Spleen (tissue), 11 donors: Measurements from ENCODE around the gene HOMER1. TPM values are rescaled to one million over a fixed set of nuclear protein-coding genes. Genes with fewer than 3 reads are reported as not detected.

ENCODE experiments used
- DNase-seq: peaks from one replicate; pipeline ENCODE4 v3.0.0-alpha.2; 2020
- H3K27ac ChIP-seq, 8 donors: fragments of 200-600 bp; sonication (generic) in 7 of 8; 1 replicate in 4 of 8; 2 replicates in 4 of 8; pipeline versions ENCODE4 v1.5.0 to v1.8.0; 2016 to 2021; ENCODE audit warnings: inconsistent platforms in 4 of 8, mild to moderate bottlenecking in 4 of 8, moderate library complexity in 1 of 8
- H3K27me3 ChIP-seq, 7 donors: fragments of 200-600 bp; sonication (generic) in 6 of 7; replicated peaks in 1 of 7; 1 replicate in 4 of 7; 2 replicates in 3 of 7; pipeline versions ENCODE4 v1.5.0 to v1.8.0; 2016 to 2021; ENCODE audit warnings: inconsistent platforms in 3 of 7, mild to moderate bottlenecking in 1 of 7
- H3K36me3 ChIP-seq, 6 donors: fragments of 200-600 bp; sonication (generic) in 5 of 6; 1 replicate in 4 of 6; 2 replicates in 2 of 6; pipeline versions ENCODE4 v1.5.0 to v1.8.0; 2016 to 2021; ENCODE audit warnings: inconsistent platforms in 2 of 6
- H3K4me1 ChIP-seq, 6 donors: fragments of 200-600 bp; sonication (generic) in 5 of 6; 1 replicate in 3 of 6; 2 replicates in 3 of 6; pipeline versions ENCODE4 v1.5.0 to v1.8.0; 2016 to 2021; ENCODE audit warnings: inconsistent platforms in 3 of 6
- H3K4me3 ChIP-seq, 8 donors: fragments of 200-600 bp; sonication (generic) in 7 of 8; 1 replicate in 4 of 8; 2 replicates in 4 of 8; pipeline versions ENCODE4 v1.5.0 to v1.8.0; 2016 to 2021; ENCODE audit warnings: inconsistent platforms in 4 of 8, mild to moderate bottlenecking in 4 of 8, moderate library complexity in 2 of 8
- H3K9me3 ChIP-seq, 8 donors: fragments of 200-600 bp; sonication (generic) in 7 of 8; 1 replicate in 4 of 8; 2 replicates in 4 of 8; pipeline versions ENCODE4 v1.5.0 to v1.8.0; 2016 to 2021; ENCODE audit warnings: inconsistent platforms in 4 of 8
- POLR2A ChIP-seq, 3 donors: fragments of 450-650 bp; IDR thresholded peaks; one replicate each; pipeline ENCODE4 v1.5.1; 2017; ENCODE audit warnings: antibody characterized with exemption in 3 of 3, mild to moderate bottlenecking in 1 of 3
- POLR2AphosphoS5 ChIP-seq, 3 donors: sonication (generic); formaldehyde crosslinking; IDR thresholded peaks; one replicate each; pipeline ENCODE4 v1.5.1; 2017; ENCODE audit warnings: antibody characterized with exemption in 3 of 3
- WGBS, 5 donors: extraction: QIAGEN DNeasy Blood & Tissue Kit in 3 of 5; methylation state at CpG; one replicate each; pipeline versions ENCODE4 v1.1.5 to v1.1.7; 2013 to 2018; 5-methylcytosine and 5-hydroxymethylcytosine counted together
- intact Hi-C: fragments of 100-400 bp; cut with DNase I; formaldehyde crosslinking; loops from one replicate; pipeline ENCODE4 v1.15.0; 2023; ENCODE audit warnings: low total_unique reads
- polyA plus RNA-seq, 3 donors: library from polyadenylated mRNA; stranded (reverse); fragments of 200-250 nt; gene quantifications; one replicate each; pipeline ENCODE4 v1.2.1, GENCODE V29; 2013
- total RNA-seq, 7 donors: library from RNA; depleted of rRNA in 3 of 7; stranded (reverse); fragments of >200 nt in 3 of 7; fragmentation: NEBNext Ultra II Directional in 4 of 7; extraction: Animal tissue kit (Norgen Biotek cat#: 25700) in 4 of 7; gene quantifications; one replicate each; pipeline versions ENCODE4 v1.1.0 to v1.2.1, GENCODE V29; 2016 to 2021
- TF ChIP-seq, protein P1 (sequence below), 11 experiments: fragments of 200-600 bp in 7 of 11; fragments of 450-650 bp in 4 of 11; sonication (generic) in 4 of 11; IDR thresholded peaks in 8 of 11; conservative IDR thresholded peaks in 3 of 11; 1 replicate in 7 of 11; 2 replicates in 4 of 11; pipeline versions ENCODE4 v1.4.0 to v1.8.0; 2016 to 2021; ENCODE audit warnings: antibody characterized with exemption in 11 of 11, inconsistent platforms in 4 of 11, mild to moderate bottlenecking in 1 of 11
- donor health status: healthy with polysubstance abuse.
- donor health status: DM: no; HTN: no; CAD: no; lungs with moderate emphysema.
- donor health status: DM: no; HTN: no; CAD: no.
- donor health status: Bipolar disorder and iron deficiency.
- donor health status: healthy.
- donor health status: DM: no; HTN: no; CAD: no.
- donor health status: DM: yes; HTN: yes; CAD: no.

HOMER1 gene
- total and polyA plus RNA-seq, 10 donors = 0.39 to 5.2 (median 2.4) TPM

DNA sequence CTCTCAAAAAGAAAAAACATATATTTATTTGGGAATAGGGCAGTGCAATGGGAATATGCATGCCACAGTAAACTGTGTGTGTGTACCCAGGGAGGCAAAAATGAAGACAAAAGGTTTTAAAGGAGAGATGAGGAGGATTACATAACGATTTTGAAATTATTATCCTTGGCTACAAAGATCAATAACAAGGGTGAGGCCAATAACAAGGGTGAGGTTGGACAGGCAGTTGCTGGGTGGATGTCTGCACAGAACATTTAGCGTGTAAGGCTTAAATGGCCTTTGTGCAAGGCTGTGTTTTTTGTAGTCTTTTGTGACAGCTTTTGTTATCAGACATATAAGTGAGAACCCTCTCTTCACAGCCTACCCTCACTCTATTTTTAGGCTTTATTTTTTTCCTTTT, 164.1 kb downstream of the HOMER1 start:
- DNase-seq = no peak
- no peak for TF ChIP-seq POLR2AphosphoS5 (IDR thresholded peaks at IDR 0.05)
- TF ChIP-seq POLR2A (IDR thresholded peaks at IDR 0.05) = no peak
- TF ChIP-seq, protein P1, sequence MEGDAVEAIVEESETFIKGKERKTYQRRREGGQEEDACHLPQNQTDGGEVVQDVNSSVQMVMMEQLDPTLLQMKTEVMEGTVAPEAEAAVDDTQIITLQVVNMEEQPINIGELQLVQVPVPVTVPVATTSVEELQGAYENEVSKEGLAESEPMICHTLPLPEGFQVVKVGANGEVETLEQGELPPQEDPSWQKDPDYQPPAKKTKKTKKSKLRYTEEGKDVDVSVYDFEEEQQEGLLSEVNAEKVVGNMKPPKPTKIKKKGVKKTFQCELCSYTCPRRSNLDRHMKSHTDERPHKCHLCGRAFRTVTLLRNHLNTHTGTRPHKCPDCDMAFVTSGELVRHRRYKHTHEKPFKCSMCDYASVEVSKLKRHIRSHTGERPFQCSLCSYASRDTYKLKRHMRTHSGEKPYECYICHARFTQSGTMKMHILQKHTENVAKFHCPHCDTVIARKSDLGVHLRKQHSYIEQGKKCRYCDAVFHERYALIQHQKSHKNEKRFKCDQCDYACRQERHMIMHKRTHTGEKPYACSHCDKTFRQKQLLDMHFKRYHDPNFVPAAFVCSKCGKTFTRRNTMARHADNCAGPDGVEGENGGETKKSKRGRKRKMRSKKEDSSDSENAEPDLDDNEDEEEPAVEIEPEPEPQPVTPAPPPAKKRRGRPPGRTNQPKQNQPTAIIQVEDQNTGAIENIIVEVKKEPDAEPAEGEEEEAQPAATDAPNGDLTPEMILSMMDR (IDR thresholded peaks at IDR 0.05 in 8 of 11, conservative IDR thresholded peaks at IDR 0.05 in 3 of 11) = no peak
- no peak overlapping the region for H3K27ac ChIP-seq
- H3K27me3 ChIP-seq = no peaks in the 10 kb centered on the region
- no peaks in the 10 kb centered on the region for H3K36me3 ChIP-seq
- 80 to 98% (median 89%) methylated on average over 2 of the region's 2 CpGs for WGBS, 5 donors
- no peak overlapping the region for H3K4me3 ChIP-seq
- no peaks in the 10 kb centered on the region for H3K9me3 ChIP-seq
- intact Hi-C loops = no loop called here
- H3K4me1 ChIP-seq = no peaks in the 10 kb centered on the region

DNA sequence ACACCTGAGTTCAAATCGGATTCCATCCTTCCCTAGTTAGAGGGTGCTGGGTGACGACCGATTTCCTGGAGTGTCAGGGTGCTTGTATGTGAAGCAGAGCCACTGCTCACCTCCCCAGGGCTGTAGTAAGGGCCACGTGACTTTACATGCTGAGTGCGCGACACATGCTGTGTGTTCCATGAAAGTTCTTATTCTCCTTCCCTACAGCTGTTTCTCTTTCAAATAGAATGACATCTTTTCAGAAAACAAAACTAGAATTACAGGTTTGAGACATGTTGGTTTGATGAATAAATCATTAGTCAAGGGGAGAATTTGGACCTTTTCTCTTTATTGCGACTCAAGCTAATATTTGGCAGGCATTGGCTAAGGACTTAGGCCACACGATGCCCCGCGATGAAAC, 164.9 kb downstream of the HOMER1 start:
- no peaks in the 10 kb centered on the region for H3K9me3 ChIP-seq
- 88 to 95% (median 93%) methylated on average over 10 of the region's 10 CpGs for WGBS, 5 donors
- intact Hi-C loops = no loop called here
- H3K27ac ChIP-seq = no peak overlapping the region
- TF ChIP-seq, protein P1 (IDR thresholded peaks at IDR 0.05 in 8 of 11, conservative IDR thresholded peaks at IDR 0.05 in 3 of 11) = no peak
- TF ChIP-seq POLR2A (IDR thresholded peaks at IDR 0.05) (no peak), POLR2AphosphoS5 (IDR thresholded peaks at IDR 0.05) (no peak)
- no peak overlapping the region for H3K4me3 ChIP-seq
- H3K4me1 ChIP-seq = no peaks in the 10 kb centered on the region
- no peaks in the 10 kb centered on the region for H3K27me3 ChIP-seq
- no peaks in the 10 kb centered on the region for H3K36me3 ChIP-seq
- no peak for DNase-seq

DNA sequence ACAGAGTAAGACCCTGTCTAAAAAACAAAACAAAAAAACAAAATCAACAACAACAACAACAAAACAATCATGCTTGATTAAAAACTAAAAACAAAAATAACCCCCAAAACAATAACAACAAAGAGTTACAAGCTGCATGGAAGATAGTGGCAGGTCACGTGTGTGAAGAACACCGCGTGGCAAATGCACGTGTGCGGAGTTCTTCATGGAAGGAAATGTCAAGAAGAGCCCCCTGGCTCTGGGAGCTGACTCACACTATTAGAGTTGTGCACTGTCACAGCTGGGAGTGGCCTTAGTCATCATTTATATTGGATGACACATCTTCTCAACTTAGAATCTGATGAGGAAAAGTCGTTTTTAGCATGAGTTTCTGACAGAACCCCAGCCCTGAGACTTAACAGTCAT, 167.5 kb downstream of the HOMER1 start:
- intact Hi-C loops = no loop called here
- TF ChIP-seq POLR2AphosphoS5 (IDR thresholded peaks at IDR 0.05) = no peak
- Histone ChIP-seq H3K27ac (no peak overlapping the region), H3K27me3 (peaks cover 0 to 4% (median 0%) of the 10 kb centered on the region in 7 donors), H3K4me3 (no peak overlapping the region), H3K9me3 (no peaks in the 10 kb centered on the region), H3K4me1 (no peaks in the 10 kb centered on the region), H3K36me3 (no peaks in the 10 kb centered on the region)
- 76 to 90% (median 84%) methylated on average over 6 of the region's 6 CpGs for WGBS, 5 donors
- DNase-seq = no peak

DNA sequence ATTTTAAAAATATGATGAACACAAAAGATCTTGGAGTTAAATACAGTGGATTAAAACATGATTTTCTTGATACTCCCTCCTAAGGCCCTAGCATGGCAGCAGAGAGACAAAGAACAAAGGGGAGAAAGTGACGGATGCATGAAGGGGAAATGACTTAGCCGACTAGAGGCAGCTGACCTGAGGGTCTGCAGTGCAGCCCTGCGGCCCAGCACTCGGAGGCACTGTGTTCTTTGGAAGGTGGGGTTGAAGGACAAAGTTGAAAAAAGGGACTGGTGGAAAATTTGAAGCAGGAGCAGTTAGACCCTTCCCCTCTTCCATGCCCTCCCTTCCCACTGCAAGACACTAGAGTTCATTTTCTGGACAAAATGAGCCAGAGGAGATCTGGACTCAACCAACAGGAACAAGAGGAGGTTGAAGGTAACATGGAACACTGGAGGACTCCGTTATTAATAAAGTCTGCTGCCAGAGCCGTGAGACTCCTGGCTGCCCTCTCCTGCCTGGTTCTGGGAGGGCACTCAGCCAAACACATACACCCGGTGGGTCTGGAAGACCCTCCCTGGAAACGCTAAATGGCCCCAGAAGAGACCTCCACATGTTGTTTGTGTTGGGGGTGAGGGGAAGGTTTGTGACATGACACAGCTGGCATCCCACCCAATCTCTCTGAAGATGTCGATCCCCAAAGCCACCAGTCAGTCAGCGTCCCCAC, 179.9 kb downstream of the HOMER1 start:
- DNase-seq = no peak
- TF ChIP-seq POLR2AphosphoS5 (IDR thresholded peaks at IDR 0.05) (no peak), POLR2A (IDR thresholded peaks at IDR 0.05) (no peak)
- TF ChIP-seq, protein P1 (IDR thresholded peaks at IDR 0.05 in 8 of 11, conservative IDR thresholded peaks at IDR 0.05 in 3 of 11) = no peak
- peaks cover 0 to 15% (median 3%) of the 10 kb centered on the region in 8 donors for H3K9me3 ChIP-seq
- intact Hi-C loops = no loop called here
- no peak overlapping the region for H3K4me3 ChIP-seq
- WGBS, 5 donors = 74 to 89% (median 82%) methylated on average over 10 of the region's 10 CpGs
- H3K4me1 ChIP-seq = no peaks in the 10 kb centered on the region
- H3K36me3 ChIP-seq = no peaks in the 10 kb centered on the region
- H3K27me3 ChIP-seq = peaks cover 0 to 7% (median 0%) of the 10 kb centered on the region in 7 donors
- no peak overlapping the region for H3K27ac ChIP-seq
